SK-N-SH (cell line): ENCODE measurements around the gene FCHSD2.

Source experiments
- CTCF ChIP-seq: fragments of 200-600 bp; sonication (generic); IDR thresholded peaks from 2 replicates; pipeline ENCODE4 v1.6.1; 2017; ENCODE audit warnings: antibody characterized with exemption, mild to moderate bottlenecking, moderate library complexity
- ELF1 ChIP-seq: IDR thresholded peaks from 2 replicates; pipeline ENCODE4 v1.4.0; 2012
- EP300 ChIP-seq, 2 experiments: IDR thresholded peaks; 2 replicates each; pipeline versions ENCODE4 v1.4.0 to v1.6.1; 2012; ENCODE audit warnings: borderline replicate concordance in 1 of 2, low read depth in 1 of 2, low read length in 1 of 2
- EZH2phosphoT487 ChIP-seq: fragments of 200-600 bp; sonication (generic); IDR thresholded peaks from 2 replicates; pipeline ENCODE4 v1.6.1; 2017; ENCODE audit warnings: low read depth, mixed run types, mild to moderate bottlenecking, antibody characterized with exemption, moderate library complexity, borderline replicate concordance
- FOSL2 ChIP-seq: IDR thresholded peaks from 2 replicates; pipeline ENCODE4 v1.4.0; 2012; ENCODE audit warnings: low read depth, mild to moderate bottlenecking, moderate library complexity, borderline replicate concordance
- MEF2A ChIP-seq: IDR thresholded peaks from 2 replicates; pipeline ENCODE4 v1.4.0; 2012; ENCODE audit warnings: low read depth, borderline replicate concordance
- POLR2AphosphoS5 ChIP-seq: IDR thresholded peaks from 2 replicates; pipeline ENCODE4 v1.6.1; 2012; ENCODE audit warnings: low read depth, low read length
- RXRA ChIP-seq: IDR thresholded peaks from 2 replicates; pipeline ENCODE4 v1.4.0; 2012; ENCODE audit warnings: low read depth, mild to moderate bottlenecking, borderline replicate concordance
- SIN3A ChIP-seq: IDR thresholded peaks from 2 replicates; pipeline ENCODE4 v1.6.1; 2012; ENCODE audit warnings: low read depth, mild to moderate bottlenecking, low read length, moderate library complexity, borderline replicate concordance
- TCF12 ChIP-seq: IDR thresholded peaks from 2 replicates; pipeline ENCODE4 v1.4.0; 2012
- TF ChIP-seq, protein P1 (sequence below): IDR thresholded peaks from 2 replicates; pipeline ENCODE4 v1.6.1; 2012; ENCODE audit warnings: mild to moderate bottlenecking, low read depth, low read length, moderate library complexity
- TF ChIP-seq, protein P2 (sequence below): IDR thresholded peaks from 2 replicates; pipeline ENCODE4 v1.4.0; 2012; ENCODE audit warnings: low read depth

DNA sequence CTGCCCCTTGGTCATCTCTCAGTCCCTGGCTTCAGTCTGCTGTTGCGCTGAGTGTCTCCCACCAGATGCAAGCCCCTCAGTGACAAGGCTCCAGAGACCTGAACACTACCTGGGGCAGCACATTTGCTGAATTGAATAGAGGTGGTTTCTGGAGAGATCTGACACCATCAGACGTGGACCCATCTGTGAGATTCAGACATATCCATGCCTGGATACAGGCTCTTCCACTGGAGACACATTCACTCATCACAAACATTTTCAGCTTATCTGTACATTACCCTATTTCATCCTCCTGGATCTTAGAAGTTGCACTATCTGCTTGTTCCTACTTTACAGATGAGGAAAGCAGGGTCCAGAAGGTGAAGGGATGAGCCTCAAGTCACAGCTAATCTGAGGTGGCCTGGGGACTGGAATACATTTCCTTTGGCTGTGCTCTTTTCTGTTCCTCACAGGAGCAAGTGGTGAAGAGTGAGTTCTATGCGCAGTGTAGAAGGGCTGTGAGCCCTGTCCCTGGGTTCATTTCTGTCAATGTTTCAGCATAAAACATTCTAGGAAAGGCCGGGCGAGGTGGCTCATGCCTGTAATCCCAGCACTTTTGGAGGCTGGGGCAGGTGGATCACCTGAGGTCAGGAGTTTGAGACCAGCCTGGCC lies 308.9 kb downstream of the FCHSD2 start:
- no peak for TF ChIP-seq CTCF
- TF ChIP-seq POLR2AphosphoS5: no peak
- no peak for TF ChIP-seq ELF1
- TF ChIP-seq TCF12: no peak
- TF ChIP-seq, protein P1, sequence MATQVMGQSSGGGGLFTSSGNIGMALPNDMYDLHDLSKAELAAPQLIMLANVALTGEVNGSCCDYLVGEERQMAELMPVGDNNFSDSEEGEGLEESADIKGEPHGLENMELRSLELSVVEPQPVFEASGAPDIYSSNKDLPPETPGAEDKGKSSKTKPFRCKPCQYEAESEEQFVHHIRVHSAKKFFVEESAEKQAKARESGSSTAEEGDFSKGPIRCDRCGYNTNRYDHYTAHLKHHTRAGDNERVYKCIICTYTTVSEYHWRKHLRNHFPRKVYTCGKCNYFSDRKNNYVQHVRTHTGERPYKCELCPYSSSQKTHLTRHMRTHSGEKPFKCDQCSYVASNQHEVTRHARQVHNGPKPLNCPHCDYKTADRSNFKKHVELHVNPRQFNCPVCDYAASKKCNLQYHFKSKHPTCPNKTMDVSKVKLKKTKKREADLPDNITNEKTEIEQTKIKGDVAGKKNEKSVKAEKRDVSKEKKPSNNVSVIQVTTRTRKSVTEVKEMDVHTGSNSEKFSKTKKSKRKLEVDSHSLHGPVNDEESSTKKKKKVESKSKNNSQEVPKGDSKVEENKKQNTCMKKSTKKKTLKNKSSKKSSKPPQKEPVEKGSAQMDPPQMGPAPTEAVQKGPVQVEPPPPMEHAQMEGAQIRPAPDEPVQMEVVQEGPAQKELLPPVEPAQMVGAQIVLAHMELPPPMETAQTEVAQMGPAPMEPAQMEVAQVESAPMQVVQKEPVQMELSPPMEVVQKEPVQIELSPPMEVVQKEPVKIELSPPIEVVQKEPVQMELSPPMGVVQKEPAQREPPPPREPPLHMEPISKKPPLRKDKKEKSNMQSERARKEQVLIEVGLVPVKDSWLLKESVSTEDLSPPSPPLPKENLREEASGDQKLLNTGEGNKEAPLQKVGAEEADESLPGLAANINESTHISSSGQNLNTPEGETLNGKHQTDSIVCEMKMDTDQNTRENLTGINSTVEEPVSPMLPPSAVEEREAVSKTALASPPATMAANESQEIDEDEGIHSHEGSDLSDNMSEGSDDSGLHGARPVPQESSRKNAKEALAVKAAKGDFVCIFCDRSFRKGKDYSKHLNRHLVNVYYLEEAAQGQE: no peak
- TF ChIP-seq RXRA: no peak
- TF ChIP-seq EP300 (IDR thresholded peaks at IDR 0.05; ENCODE audit: borderline replicate concordance in 1 of 2, low read depth in 1 of 2, low read length in 1 of 2): no peak
- no peak for TF ChIP-seq EZH2phosphoT487
- no peak for TF ChIP-seq MEF2A
- TF ChIP-seq FOSL2: no peak
- no peak for TF ChIP-seq SIN3A
- TF ChIP-seq, protein P2, sequence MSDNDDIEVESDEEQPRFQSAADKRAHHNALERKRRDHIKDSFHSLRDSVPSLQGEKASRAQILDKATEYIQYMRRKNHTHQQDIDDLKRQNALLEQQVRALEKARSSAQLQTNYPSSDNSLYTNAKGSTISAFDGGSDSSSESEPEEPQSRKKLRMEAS: no peak
